NCI-H774 (cell line): Measurements from ENCODE around the gene LAMTOR4.
A peak's percentile ranks its signal among the peaks of the same experiment; 100 is the strongest.

Source experiments
- DNase-seq: peaks from one replicate; lab custom pipeline; 2025; lab: John Stamatoyannopoulos, UW

Gene LAMTOR4

DNA sequence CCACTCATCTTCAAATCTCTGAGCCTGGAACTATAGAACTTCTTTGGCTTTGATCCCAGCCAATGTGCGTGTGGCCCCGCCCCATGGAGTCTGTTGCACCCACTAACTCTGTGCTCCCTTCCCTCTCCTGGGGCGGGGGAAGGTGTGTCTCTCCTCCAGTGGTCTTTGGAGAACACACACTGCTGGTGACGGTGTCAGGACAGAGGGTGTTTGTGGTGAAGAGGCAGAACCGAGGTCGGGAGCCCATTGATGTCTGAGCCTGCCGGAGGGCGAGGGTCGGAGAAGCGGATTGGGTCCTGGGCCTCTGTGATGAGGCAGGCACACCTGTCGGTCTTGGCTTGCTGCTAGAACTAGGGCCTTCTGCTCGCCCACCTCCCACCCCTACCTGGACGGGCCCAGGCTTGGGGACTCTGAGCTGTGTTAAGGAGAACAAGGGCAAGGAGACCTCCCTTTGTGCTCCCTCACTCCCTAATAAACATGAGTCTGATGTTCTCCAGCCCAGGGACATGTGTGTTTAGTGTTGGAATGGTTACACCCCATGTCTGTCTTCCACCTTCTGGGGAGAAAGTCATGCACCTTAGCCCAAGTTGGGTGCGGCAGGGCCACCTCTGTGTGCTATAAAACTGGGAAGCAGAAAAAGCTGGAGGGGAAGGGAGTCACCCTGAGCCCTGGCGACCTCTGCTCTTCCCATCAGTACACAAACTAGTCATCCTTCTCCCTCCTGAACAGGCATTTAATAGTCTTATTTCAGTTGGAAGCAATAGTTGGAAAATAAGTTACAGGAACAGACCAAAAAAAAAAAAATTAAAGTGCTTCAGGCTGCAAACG lies 5.2 kb downstream of the LAMTOR4 start:
- no peak for DNase-seq

DNA sequence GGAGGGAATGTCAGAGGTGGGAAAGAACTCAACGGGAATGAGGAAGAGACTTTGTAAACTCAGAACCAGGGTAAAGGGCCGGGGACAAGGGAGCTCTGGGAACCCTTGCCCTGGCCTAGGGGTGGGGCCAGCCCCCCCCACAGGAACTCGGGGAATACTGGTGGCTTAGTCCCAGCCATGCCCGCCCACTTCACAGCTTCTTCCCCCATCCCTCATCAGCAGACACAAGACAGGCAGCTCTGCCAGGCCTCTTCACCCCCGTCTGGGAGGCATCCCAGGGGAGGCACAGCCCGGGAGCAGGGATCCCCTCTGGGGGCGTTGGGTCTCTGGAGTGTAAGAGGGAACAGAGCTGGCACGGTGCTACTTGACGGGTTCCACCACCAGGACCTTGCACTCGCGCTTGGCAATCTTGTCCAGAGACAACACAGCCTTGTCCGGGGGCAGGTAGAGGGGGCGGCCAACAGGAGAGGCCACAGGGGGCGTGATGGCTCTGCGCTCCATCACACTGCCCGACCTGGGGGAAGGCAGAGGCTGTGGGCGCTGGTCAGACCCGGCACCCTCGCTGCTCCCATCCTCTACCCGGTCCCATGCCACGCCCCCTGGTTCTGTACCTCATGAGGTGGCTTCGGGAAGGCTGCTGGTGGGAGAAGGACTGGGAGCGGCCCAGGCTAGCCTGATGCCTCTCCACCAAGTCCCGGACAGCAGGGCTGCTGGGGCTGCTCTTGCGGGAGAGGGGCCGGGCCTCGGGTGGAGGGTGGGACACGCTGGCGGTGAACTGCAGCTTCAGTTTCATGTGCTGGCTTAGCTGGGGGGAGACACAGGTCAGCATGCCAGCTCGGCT lies 6.2 kb downstream of the LAMTOR4 start:
- DNase-seq = no peak

DNA sequence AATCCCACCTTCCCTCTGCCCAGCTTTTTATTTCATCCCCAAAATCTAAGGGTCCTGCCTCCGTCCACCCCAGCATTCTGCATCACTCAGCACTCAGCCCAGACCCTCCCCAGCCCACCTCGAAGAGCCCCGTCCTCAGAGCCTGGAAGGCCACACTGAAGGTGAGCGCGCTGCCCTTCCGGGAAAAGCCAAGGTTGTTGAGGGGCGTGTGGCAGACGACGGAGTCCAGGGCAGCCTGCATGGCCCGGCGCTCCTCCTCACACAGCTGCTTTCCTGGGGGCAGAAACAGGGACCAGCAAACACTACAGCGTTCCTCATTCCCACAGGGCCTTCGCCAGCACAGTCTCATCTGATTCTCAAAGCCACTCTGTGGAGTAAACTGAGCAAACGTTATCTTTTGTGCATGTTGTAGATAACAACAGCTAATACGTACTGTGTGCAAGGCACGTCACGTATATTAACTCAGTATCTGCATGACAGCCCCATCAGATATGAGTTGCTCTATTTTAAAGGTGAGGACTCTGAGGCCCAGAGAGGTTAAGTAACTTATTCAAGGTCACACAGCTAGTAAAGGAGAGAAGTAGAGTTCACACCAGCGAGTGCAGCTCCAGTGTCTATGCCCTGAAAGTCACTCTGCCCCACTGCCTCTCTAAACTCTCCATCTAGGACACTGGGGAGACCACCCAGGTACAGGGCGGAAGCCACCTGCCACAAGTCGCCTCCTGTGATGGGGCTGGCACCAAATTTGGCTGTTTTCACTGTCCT lies 7.0 kb downstream of the LAMTOR4 start:
- DNase-seq = no peak

DNA sequence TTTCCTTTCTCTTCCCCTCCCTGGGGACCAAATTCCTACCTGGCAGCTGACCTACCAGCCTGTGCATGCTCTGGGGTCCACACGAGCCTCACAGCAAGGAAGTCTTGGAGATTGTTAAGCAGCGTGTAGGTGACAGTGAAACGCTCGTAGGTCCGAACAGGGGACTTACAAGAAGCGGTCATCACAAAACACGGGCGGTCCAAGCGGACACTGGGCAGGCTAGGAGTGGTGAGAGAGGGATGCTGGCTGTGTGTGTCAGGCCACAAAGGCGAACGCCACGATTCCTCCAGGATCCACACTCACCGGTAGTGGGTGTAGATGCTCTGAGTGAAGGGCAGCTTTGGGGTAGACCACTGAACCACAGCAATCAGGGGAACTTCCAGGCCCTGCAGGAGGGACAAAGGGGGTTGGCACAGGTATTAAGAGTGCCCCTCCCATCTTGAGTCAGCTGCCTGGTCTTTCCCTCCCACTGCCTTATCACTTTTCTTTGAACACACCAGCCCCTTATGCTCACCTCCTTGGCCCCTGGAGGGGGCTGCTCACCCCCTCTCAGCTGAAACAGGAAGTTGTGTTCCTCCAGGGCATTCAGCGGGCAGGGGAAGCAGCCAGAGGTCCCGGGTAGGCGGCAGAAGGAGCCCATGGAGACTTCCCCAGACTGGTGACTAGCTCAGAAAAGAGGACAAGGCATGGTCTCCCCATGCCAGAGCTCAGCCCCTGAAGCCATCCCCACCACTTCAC lies 7.8 kb downstream of the LAMTOR4 start:
- DNase-seq = no peak

- no peak for DNase-seq
Observed at GRCh38 chr7:100157069-100157333, 8.3 kb downstream of the LAMTOR4 start.

- DNase-seq = no peak
Observed at GRCh38 chr7:100157334-100158228, 8.9 kb downstream of the LAMTOR4 start.

- DNase-seq = peak; percentile 68
Observed at GRCh38 chr7:100158229-100159098, 9.7 kb downstream of the LAMTOR4 start, which contains the start of gene TRAPPC14. Gene TRAPPC14, minus strand, starts transcription at chr7:100158723. Its CDS starts 224 bp downstream, at chr7:100158499.

DNA sequence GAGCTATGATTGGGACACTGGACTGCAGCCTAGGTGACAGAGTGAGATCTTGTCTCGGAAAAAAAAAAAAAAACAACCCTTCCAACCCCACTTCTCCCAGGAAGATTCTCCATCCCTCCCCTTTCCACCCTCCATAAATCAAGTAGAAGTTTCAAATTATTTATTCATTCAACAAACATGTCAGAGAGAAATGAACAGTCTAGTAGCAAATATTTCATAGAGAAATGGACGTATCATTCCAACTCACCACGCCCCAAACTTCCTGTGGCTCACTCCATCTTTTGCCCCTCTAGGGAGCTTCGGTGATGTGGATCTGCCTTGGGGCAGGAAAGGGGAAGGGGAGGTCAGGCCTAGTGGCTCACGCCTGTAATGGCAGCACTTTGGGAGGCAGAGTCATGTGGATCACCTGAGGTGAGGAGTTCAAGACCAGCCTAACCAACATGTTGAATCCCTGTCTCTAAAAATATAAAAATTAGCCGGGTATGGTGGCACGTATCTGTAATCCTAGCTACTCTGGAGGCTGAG lies 10.4 kb downstream of the LAMTOR4 start:
- DNase-seq = no peak

GRCh38 chr7:100160067-100160466 lies 11.3 kb downstream of the LAMTOR4 start:
- no peak for DNase-seq

DNA sequence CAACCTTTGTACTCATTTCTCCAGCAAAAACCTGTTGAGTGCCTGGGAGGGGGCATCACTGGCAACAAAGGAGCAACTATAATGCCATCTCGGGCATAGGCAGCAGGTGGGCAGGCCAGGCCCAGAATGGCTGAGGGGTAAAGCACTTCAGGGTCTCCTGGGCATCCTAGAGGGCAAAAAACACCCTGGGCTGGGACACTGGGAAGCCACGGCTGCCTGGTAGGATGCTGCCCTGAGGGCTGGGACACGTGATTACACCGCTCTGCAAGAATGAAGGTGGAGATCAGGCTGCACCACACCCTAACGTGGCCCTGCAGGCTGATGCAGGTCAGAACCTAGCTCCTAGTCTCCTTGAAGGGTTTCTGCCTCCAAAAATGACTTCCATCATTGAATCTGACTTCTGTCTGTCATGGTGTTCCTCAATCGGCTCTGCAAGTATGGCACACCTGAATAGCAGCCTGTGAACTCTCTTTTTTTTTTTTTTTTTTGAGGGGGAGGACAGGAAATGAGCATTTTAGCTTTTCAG lies 14.4 kb downstream of the LAMTOR4 start:
- no peak for DNase-seq

DNA sequence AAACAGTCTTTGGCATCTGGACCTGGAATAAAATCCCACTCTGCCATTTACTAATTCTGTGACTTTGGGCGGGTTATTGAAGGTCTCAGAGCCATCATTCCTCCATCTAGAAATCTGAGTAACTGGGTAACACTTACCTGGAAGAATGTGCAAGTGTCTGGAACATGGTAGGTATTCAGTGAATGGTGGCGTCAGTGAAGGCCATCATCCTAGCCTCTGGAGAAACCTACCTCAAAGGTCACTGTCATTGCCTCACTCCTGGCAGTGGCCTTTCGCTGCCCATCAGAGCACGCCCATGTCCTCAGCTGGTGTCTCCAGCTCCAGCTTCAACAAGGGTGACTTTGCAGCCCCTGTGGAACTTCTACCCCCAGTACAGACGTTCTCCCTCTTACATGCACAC lies 15.2 kb downstream of the LAMTOR4 start:
- no peak for DNase-seq

DNA sequence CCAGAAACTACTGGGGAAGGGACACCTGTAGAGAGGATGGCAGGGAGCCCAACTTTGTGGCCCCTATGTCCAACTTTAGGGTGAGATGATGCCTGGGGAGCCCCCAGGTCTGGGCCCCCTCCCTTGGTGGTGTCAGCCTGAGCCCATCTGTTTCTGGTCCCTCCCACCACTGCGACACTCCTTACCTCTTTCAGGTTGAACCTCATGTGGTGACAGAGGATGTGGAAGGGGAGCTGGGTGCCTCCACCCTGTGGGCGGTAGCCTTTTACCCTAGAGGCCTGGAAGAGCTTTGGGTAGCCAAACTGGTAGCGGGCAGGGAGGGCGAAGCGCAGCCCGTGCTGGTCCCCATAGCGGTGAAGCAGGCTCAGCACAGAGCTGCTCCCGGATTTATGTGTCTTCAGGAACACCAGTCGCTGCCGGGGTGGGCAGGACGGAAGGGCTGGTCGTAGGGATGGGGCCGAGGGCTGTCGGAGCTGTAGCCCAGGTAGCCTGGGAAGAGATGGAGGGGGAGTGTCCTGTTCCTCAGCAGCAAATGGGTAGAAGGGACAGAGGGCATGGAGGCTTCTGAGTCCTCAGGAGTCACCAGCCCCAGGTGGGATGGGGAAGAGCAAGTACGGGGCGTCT lies 17.7 kb downstream of the LAMTOR4 start:
- no peak for DNase-seq

DNA sequence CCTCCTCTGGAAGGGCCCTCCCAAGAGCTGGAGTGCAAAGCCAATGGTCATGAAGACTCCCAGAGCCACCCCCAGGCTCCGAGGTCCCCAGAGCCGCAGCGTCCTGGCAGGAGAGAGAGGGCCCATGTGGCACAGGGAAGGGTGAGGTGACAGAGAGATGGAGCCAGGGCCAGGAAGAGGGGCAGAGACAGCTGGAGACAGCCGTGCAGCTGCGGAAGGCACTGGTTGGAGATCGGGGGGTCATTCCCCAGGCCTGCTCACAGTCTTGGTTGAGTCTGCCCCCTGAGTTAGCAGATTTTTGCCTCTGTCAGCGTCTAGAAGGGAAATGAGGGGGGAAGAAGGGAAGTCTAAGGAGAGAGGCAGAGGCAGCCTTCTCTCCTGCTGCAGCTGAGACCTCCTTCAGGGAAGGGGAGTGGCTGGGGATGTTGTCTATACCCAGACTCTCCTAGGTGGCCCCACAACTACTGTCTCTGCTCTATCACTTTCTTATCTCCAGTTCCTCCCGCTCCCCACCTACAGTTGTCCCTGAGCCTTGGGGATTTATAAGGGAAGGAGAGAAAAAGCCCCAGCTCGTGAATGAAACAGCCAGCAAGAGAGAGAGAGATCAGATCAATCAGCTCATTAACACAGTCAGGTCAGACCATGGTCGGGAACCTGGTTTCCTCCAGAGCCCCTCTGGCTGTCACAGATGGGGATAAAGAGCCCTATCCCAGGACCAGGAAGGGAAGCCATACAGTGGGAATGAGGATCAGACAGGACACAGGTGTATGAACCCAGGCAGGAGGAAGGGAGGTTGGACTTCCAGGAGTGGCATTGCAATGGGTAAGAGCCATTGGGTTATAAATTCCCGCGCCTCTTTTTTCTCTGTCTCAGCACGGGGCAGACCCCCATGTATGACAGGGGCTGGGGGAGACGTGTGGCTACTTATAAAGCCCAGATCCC lies 18.5 kb downstream of the LAMTOR4 start:
- no peak for DNase-seq

DNA sequence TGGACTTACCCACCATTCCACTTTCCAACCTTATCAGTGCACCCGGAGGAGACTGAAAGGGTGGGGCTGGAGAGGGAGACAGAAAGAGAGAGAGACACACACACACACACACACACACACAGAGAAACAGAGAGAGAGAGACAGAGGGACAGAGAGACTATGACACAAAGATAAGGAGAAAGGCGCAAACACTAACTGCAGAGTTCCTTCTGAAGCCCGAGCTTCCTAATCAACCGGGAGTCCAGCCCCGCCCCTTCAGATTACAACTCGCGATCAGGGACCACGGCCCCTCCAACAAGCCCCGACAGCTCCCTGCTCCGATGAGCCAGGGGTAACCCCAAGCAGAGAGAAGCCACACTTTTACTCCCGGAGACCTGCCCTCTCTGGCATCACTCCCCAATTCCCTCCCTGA lies 19.2 kb downstream of the LAMTOR4 start:
- no peak for DNase-seq

GRCh38 chr7:100169147-100169850 lies 20.6 kb downstream of the LAMTOR4 start:
- no peak for DNase-seq

- no peak for DNase-seq
Observed at GRCh38 chr7:100170101-100170897, 21.6 kb downstream of the LAMTOR4 start.
